DOHH2 (cell line): Measurements from ENCODE around the gene ZNF625.
A peak's percentile ranks its signal among the peaks of the same experiment; 100 is the strongest.

Experiments
- H3F3A ChIP-seq: fragments of 200-600 bp; sonication (generic), shearing (Covaris generic); 2 replicates; pipeline ENCODE4 v1.6.0; 2016; ENCODE audit warnings: antibody characterized with exemption, mild to moderate bottlenecking; ENCODE audit not compliant: control insufficient read depth, insufficient read depth
- H3K27ac ChIP-seq: fragments of 200-600 bp; sonication (generic); 2 replicates; pipeline ENCODE4 v1.5.1; 2014; ENCODE audit warnings: low read depth, mild to moderate bottlenecking, low read length, moderate library complexity
- H3K27me3 ChIP-seq: fragments of 200-600 bp; sonication (generic); 2 replicates; pipeline ENCODE4 v1.6.1; 2014; ENCODE audit warnings: mild to moderate bottlenecking, low read length, mixed read lengths; ENCODE audit not compliant: control insufficient read depth
- H3K36me3 ChIP-seq: fragments of 200-600 bp; sonication (generic); 2 replicates; pipeline ENCODE4 v1.6.1; 2014; ENCODE audit warnings: mild to moderate bottlenecking, low read length, moderate library complexity, mixed read lengths; ENCODE audit not compliant: control insufficient read depth
- H3K4me1 ChIP-seq: fragments of 200-600 bp; sonication (generic); 2 replicates; pipeline ENCODE4 v1.6.1; 2014; ENCODE audit warnings: mild to moderate bottlenecking, low read length, mixed read lengths; ENCODE audit not compliant: control insufficient read depth
- H3K4me2 ChIP-seq: fragments of 200-600 bp; sonication (generic); 2 replicates; pipeline ENCODE4 v1.6.0; 2014; ENCODE audit warnings: mild to moderate bottlenecking, low read length, moderate library complexity
- H3K4me3 ChIP-seq: fragments of 200-600 bp; sonication (generic); 2 replicates; pipeline ENCODE4 v1.5.1; 2014; ENCODE audit warnings: mild to moderate bottlenecking, low read length, mixed read lengths
- H3K79me2 ChIP-seq: fragments of 200-600 bp; sonication (generic); 2 replicates; pipeline ENCODE4 v1.6.1; 2014; ENCODE audit warnings: mild to moderate bottlenecking, low read length, mixed read lengths; ENCODE audit not compliant: control insufficient read depth
- H3K9me2 ChIP-seq: fragments of 200-600 bp; sonication (generic); replicated peaks from 2 replicates; pipeline ENCODE4 v1.6.1; 2014; ENCODE audit warnings: mild to moderate bottlenecking, low read length, mixed read lengths; ENCODE audit not compliant: control insufficient read depth
- H3K9me3 ChIP-seq: fragments of 200-600 bp; sonication (generic); 2 replicates; pipeline ENCODE4 v1.6.1; 2014; ENCODE audit warnings: antibody characterized with exemption, low read length, mixed read lengths; ENCODE audit not compliant: control insufficient read depth, insufficient read depth
- H4K20me1 ChIP-seq: fragments of 200-600 bp; sonication (generic); 2 replicates; pipeline ENCODE4 v1.6.0; 2014; ENCODE audit warnings: low read depth, mild to moderate bottlenecking, antibody characterized with exemption, low read length, moderate library complexity; ENCODE audit not compliant: control insufficient read depth, insufficient read depth
- CTCF ChIP-seq: fragments of 200-600 bp; sonication (generic); IDR thresholded peaks from one replicate; pipeline ENCODE4 v1.5.1; 2014; ENCODE audit warnings: antibody characterized with exemption, mild to moderate bottlenecking, low read depth, low read length; ENCODE audit not compliant: poor library complexity, severe bottlenecking
- EZH2phosphoT487 ChIP-seq: fragments of 200-600 bp; sonication (generic); IDR thresholded peaks from 2 replicates; pipeline ENCODE4 v1.6.1; 2017; ENCODE audit warnings: borderline replicate concordance, mild to moderate bottlenecking, antibody characterized with exemption, low read length, moderate library complexity, mixed read lengths

The ZNF625 gene

DNA sequence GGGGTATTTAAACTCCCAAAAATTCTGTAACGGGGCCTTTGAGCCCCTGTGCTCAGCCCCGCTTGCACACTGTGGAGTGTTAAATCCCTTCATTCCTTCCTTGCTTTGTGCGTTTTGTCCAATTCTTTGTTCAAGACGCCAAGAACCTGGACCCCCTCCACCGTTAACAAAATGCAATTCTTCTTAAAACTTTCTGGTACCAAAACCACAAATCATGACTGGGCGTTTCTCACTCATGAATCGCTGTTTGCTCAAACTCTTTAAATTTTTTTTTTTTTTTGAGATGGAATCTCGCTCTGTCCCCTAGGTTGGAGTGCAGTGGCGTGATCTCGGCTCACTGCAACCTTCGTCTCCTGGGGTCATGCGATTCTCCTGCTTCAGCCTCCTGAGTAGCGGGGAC, 17.3 kb downstream of the ZNF625 start:
- Histone ChIP-seq H3K27me3 (no peaks in the 10 kb centered on the region), H4K20me1 (no peaks in the 10 kb centered on the region), H3K9me3 (no peaks in the 10 kb centered on the region), H3K4me3 (peak overlapping the region; percentile 92), H3K27ac (no peak overlapping the region), H3K79me2 (peaks cover 20% of the 10 kb centered on the region), H3K36me3 (peaks cover 15% of the 10 kb centered on the region), H3K9me2 (no peaks in the 10 kb centered on the region), H3F3A (no peaks in the 10 kb centered on the region), H3K4me1 (peaks cover 21% of the 10 kb centered on the region), H3K4me2 (peak overlapping the region; percentile 95)
- TF ChIP-seq CTCF (no peak), EZH2phosphoT487 (no peak)

- TF ChIP-seq EZH2phosphoT487 (no peak), CTCF (peak; percentile 63)
Measured at GRCh38 chr19:12137221-12137940, 19.2 kb downstream of the ZNF625 start.

DNA sequence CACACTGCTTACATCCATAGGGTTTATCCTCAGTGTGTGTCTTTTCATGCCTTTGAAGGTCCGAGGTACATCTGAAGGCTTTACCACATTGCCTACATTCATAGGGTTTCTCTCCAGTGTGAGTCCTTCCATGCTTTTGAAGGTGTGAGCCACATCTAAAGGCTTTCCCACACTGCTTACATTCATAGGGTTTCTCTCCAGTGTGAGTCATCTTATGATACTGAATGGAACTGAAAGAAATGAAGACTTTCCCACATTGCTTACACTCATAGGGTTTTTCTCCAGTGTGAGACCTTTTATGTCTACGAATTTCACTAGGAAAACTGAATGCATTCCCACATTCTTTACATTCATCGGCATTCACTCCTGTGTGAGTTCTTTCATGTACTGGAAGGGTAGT, 23.5 kb downstream of the ZNF625 start:
- Histone ChIP-seq H3K9me3 (peaks cover 21% of the 10 kb centered on the region), H3K79me2 (0 out of 2 replicates have a peak, but pooled peaks cover 5% of the 10 kb centered on the region), H3K27ac (no peak overlapping the region), H3K4me1 (no peaks in the 10 kb centered on the region), H3K4me2 (no peak overlapping the region), H4K20me1 (no peaks in the 10 kb centered on the region), H3K27me3 (no peaks in the 10 kb centered on the region), H3K36me3 (peaks cover 43% of the 10 kb centered on the region), H3K4me3 (no peak overlapping the region), H3K9me2 (no peaks in the 10 kb centered on the region), H3F3A (no peaks in the 10 kb centered on the region)
- no peak for TF ChIP-seq EZH2phosphoT487
- no peak for TF ChIP-seq CTCF

More at GRCh38 chr19:12137221-12137940, 19.2 kb downstream of the ZNF625 start:
- H3K27ac ChIP-seq, result no peak overlapping the region
- peaks cover 33% of the 10 kb centered on the region for H3K36me3 ChIP-seq
- no peaks in the 10 kb centered on the region for H3K9me2 ChIP-seq
- no peaks in the 10 kb centered on the region for H3F3A ChIP-seq
- H3K4me1 ChIP-seq, result peaks cover 21% of the 10 kb centered on the region
- H4K20me1 ChIP-seq, result no peaks in the 10 kb centered on the region
- no peak overlapping the region for H3K4me3 ChIP-seq
- H3K27me3 ChIP-seq, result no peaks in the 10 kb centered on the region
- no peak overlapping the region for H3K4me2 ChIP-seq
- peaks cover 15% of the 10 kb centered on the region for H3K9me3 ChIP-seq
- H3K79me2 ChIP-seq, result peaks cover 20% of the 10 kb centered on the region
